ENCODE measurements around the gene CD209. TPM values are rescaled to one million over a fixed set of nuclear protein-coding genes. Genes with fewer than 3 reads are reported as not detected.

CD209 gene
- total and polyA plus RNA-seq, 7 donors = 0.11 to 13.8 (median 2.7) TPM

DNA sequence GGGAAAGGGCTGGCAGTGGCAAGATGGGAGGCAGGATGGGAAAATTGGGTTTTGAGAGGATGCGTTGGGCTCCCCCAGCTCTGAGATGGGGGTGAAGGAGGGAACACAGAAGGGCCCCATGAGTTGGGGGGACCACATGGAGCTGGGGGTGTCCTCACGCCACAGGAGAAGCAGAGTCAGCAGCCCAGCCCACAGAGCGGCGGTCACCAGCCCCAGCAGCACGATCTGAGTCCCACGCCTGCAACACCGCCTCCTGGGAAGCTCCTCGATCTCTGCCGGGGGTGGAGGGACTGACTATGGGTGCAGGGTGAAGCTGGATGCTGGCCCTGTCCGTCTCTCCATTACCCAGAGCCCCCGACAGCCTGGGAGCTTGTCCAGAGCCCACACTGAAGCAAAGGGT, 48.8 kb downstream of the CD209 start:
- intact Hi-C loops (cut with DNase I) = no loop called here

DNA sequence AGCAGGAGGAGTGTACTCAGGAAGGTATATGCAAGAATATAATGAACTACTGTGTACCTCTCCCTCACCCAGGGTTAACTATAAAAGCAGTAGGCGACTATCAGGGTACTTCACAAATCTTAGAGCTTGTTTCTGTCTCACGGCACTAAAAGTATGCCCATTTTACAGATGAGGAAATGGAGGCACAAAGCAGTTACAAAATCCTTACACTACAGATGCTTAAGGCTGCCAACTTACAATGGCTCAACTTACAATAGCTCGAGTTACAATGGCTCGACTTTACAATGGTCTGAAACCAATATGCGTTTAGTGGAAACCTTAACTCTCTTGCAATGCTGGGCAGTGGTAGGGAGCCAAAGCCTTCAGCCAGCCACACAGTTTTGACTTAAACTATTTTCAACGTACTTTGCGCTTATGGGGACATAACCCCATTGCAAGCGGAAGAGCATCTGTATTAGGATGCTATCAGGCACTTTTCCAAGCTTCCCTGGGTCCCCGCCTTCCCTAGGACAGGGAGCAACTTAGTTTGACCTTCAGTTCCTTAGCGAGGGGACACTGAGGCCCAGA, 49.5 kb downstream of the CD209 start:
- no peak for DNase-seq
- H3K4me3 ChIP-seq = no peak overlapping the region
- no peak overlapping the region for H3K27ac ChIP-seq
- 63 to 71% (median 70%) methylated on average over 10 of the region's 10 CpGs for WGBS, 3 donors
- no peak for ATAC-seq
- peaks cover 0 to 34% (median 9%) of the 10 kb centered on the region in 3 donors for H3K27me3 ChIP-seq (ENCODE audit: insufficient read depth in 3 of 3, low read length in 2 of 3)
- H3K36me3 ChIP-seq (ENCODE audit: insufficient read depth in 1 of 2, low read depth in 1 of 2) = no peaks in the 10 kb centered on the region
- TF ChIP-seq, protein P1, sequence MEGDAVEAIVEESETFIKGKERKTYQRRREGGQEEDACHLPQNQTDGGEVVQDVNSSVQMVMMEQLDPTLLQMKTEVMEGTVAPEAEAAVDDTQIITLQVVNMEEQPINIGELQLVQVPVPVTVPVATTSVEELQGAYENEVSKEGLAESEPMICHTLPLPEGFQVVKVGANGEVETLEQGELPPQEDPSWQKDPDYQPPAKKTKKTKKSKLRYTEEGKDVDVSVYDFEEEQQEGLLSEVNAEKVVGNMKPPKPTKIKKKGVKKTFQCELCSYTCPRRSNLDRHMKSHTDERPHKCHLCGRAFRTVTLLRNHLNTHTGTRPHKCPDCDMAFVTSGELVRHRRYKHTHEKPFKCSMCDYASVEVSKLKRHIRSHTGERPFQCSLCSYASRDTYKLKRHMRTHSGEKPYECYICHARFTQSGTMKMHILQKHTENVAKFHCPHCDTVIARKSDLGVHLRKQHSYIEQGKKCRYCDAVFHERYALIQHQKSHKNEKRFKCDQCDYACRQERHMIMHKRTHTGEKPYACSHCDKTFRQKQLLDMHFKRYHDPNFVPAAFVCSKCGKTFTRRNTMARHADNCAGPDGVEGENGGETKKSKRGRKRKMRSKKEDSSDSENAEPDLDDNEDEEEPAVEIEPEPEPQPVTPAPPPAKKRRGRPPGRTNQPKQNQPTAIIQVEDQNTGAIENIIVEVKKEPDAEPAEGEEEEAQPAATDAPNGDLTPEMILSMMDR (IDR thresholded peaks at IDR 0.05) = no peak
- intact Hi-C loops (cut with DNase I) = no loop called here
- no peaks in the 10 kb centered on the region for H3K9me3 ChIP-seq
- H3K4me1 ChIP-seq = no peaks in the 10 kb centered on the region

More for the DNA sequence above, 48.8 kb downstream of the CD209 start:
- 15 to 22% (median 18%) methylated on average over 11 of the region's 11 CpGs for WGBS, 3 donors
- DNase-seq (no peak), ATAC-seq (no peak)
- Histone ChIP-seq H3K4me1 (no peaks in the 10 kb centered on the region), H3K27ac (no peak overlapping the region), H3K27me3 (ENCODE audit: insufficient read depth in 3 of 3, low read length in 2 of 3) (peaks cover 0 to 39% (median 9%) of the 10 kb centered on the region in 3 donors), H3K36me3 (ENCODE audit: insufficient read depth in 1 of 2, low read depth in 1 of 2) (no peaks in the 10 kb centered on the region), H3K4me3 (no peak overlapping the region), H3K9me3 (no peaks in the 10 kb centered on the region)
- TF ChIP-seq, protein P1 (IDR thresholded peaks at IDR 0.05) = no peak

DNA sequence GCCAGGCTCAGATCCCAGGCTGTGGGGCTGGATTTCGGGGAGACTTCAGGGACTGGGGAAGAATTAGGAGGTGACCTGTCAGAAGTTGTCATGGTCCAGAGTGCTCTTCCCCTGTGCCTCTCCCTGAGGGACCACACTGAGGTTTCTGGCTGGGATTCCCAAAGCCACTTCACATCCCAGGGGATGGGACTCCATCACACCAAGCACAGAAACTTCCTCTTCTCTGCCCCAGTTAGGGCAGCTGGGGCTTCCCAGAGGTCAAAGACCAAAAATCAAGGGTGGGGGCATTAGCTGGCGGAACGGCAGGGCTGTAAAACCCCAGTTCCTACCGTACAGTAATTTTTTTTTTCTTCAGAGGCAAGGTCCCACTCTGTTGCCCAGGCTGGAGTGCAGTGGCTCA, 52.8 kb downstream of the CD209 start:
- DNase-seq = no peak
- Histone ChIP-seq H3K27me3 (ENCODE audit: insufficient read depth in 3 of 3, low read length in 2 of 3) (peaks cover 0 to 17% (median 11%) of the 10 kb centered on the region in 3 donors), H3K4me3 (no peak overlapping the region), H3K36me3 (ENCODE audit: insufficient read depth in 1 of 2, low read depth in 1 of 2) (no peaks in the 10 kb centered on the region), H3K4me1 (no peaks in the 10 kb centered on the region), H3K9me3 (no peaks in the 10 kb centered on the region), H3K27ac (no peak overlapping the region)
- ATAC-seq = no peak
- intact Hi-C loops (cut with DNase I) = no loop called here
- WGBS, 3 donors = 37 to 44% (median 42%) methylated on average over 4 of the region's 4 CpGs
- TF ChIP-seq, protein P1 (IDR thresholded peaks at IDR 0.05) = no peak

DNA sequence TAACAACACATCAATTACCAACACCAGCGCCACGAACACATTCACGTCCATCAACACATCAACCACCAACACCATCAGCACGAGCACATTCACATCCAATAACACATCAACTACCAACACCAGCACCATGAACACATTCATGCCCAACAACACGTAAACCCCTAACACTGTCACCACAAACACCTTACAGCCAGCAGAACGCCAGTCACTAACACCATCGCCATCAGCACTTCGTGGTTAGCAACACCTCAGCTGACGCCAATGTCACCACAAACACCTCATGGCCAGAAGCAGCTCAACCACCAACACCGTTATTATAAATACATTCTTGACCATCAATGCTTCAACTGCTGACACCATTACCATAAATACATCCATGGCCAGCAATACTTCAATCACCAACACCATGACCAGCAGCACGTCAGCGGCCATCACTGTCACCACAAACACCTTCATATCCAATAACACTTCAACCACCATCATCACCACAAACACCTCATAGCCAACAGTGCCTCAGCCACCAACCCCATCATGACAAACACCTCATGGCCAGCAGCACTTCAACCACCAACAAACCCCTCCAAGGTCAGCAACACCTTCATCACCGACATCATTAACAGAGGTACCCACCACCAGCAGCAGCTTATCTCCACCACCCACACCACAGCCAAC, 54.8 kb downstream of the CD209 start:
- no peak overlapping the region for H3K4me3 ChIP-seq
- H3K9me3 ChIP-seq = no peaks in the 10 kb centered on the region
- intact Hi-C loops (cut with DNase I) = no loop called here
- TF ChIP-seq, protein P1 (IDR thresholded peaks at IDR 0.05) = no peak
- no peaks in the 10 kb centered on the region for H3K36me3 ChIP-seq (ENCODE audit: insufficient read depth in 1 of 2, low read depth in 1 of 2)
- no peak for DNase-seq
- H3K4me1 ChIP-seq = no peaks in the 10 kb centered on the region
- peaks cover 0 to 17% (median 11%) of the 10 kb centered on the region in 3 donors for H3K27me3 ChIP-seq (ENCODE audit: insufficient read depth in 3 of 3, low read length in 2 of 3)
- no peak overlapping the region for H3K27ac ChIP-seq
- no peak for ATAC-seq
- WGBS, 3 donors = 69 to 74% (median 72%) methylated on average over 13 of the region's 13 CpGs
